OCI-LY1 (cell line): ENCODE results near the gene IPO13.

ENCODE experiments used
- H2AFZ ChIP-seq: fragments of 200-600 bp; sonication (generic), shearing (Covaris generic); 2 replicates; pipeline ENCODE4 v1.6.0; 2014; ENCODE audit warnings: antibody characterized with exemption, mild to moderate bottlenecking, low read length
- H3F3A ChIP-seq: fragments of 200-600 bp; sonication (generic), shearing (Covaris generic); 2 replicates; pipeline ENCODE4 v1.6.0; 2014; ENCODE audit warnings: mild to moderate bottlenecking, antibody characterized with exemption, low read length, moderate library complexity; ENCODE audit not compliant: insufficient read depth
- H3K27ac ChIP-seq: fragments of 200-600 bp; sonication (generic); 2 replicates; pipeline ENCODE4 v1.5.1; 2014; ENCODE audit warnings: low read length, mixed run types, mild to moderate bottlenecking, low read depth; ENCODE audit not compliant: poor library complexity, severe bottlenecking
- H3K27me3 ChIP-seq: fragments of 200-600 bp; sonication (generic); 2 replicates; pipeline ENCODE4 v1.6.0; 2014; ENCODE audit warnings: antibody characterized with exemption, mild to moderate bottlenecking, low read length, moderate library complexity; ENCODE audit not compliant: insufficient read depth
- H3K36me3 ChIP-seq: fragments of 200-600 bp; sonication (generic); 2 replicates; pipeline ENCODE4 v1.6.1; 2014; ENCODE audit warnings: mild to moderate bottlenecking, antibody characterized with exemption, low read length, moderate library complexity, mixed read lengths; ENCODE audit not compliant: insufficient read depth
- H3K4me1 ChIP-seq: fragments of 200-600 bp; sonication (generic); 2 replicates; pipeline ENCODE4 v1.5.1; 2014; ENCODE audit warnings: mild to moderate bottlenecking, low read length, moderate library complexity; ENCODE audit not compliant: insufficient read depth, severe bottlenecking
- H3K4me2 ChIP-seq: fragments of 200-600 bp; sonication (generic), shearing (Covaris generic); 2 replicates; pipeline ENCODE4 v1.6.1; 2014; ENCODE audit warnings: low read length
- H3K4me3 ChIP-seq: fragments of 200-600 bp; sonication (generic); 2 replicates; pipeline ENCODE4 v1.5.1; 2014; ENCODE audit warnings: low read length, low read depth, mild to moderate bottlenecking, mixed read lengths; ENCODE audit not compliant: poor library complexity, severe bottlenecking
- H3K79me2 ChIP-seq: fragments of 200-600 bp; shearing (Covaris generic); 2 replicates; pipeline ENCODE4 v1.6.1; 2016; ENCODE audit warnings: mixed run types, low read length, mixed read lengths; ENCODE audit not compliant: insufficient read depth
- H3K9ac ChIP-seq: fragments of 200-600 bp; sonication (generic), shearing (Covaris generic); 2 replicates; pipeline ENCODE4 v1.6.1; 2014; ENCODE audit warnings: mild to moderate bottlenecking, low read length, mixed read lengths
- H3K9me2 ChIP-seq: fragments of 200-600 bp; sonication (generic), shearing (Covaris generic); 2 replicates; pipeline ENCODE4 v1.6.1; 2014; ENCODE audit warnings: low read depth, mild to moderate bottlenecking, low read length, mixed read lengths
- H3K9me3 ChIP-seq: fragments of 200-600 bp; shearing (Covaris generic); 2 replicates; pipeline ENCODE4 v1.6.1; 2014; ENCODE audit warnings: low read length, mixed read lengths
- H4K20me1 ChIP-seq: fragments of 200-600 bp; sonication (generic), shearing (Covaris generic); 2 replicates; pipeline ENCODE4 v1.6.0; 2016; ENCODE audit warnings: mild to moderate bottlenecking, low read length; ENCODE audit not compliant: insufficient read depth
- EZH2 ChIP-seq: fragments of 200-600 bp; sonication (generic), shearing (Covaris generic); IDR thresholded peaks from 2 replicates; pipeline ENCODE4 v1.8.0; 2017; ENCODE audit warnings: borderline replicate concordance, mixed run types, mild to moderate bottlenecking, antibody characterized with exemption, low read length, moderate library complexity, mixed read lengths
- TF ChIP-seq, protein P1 (sequence below): fragments of 200-600 bp; sonication (generic), shearing (Covaris generic); IDR thresholded peaks from 2 replicates; pipeline ENCODE4 v1.5.1; 2017; ENCODE audit warnings: mild to moderate bottlenecking, antibody characterized with exemption, low read length, moderate library complexity, mixed read lengths

IPO13 gene

DNA sequence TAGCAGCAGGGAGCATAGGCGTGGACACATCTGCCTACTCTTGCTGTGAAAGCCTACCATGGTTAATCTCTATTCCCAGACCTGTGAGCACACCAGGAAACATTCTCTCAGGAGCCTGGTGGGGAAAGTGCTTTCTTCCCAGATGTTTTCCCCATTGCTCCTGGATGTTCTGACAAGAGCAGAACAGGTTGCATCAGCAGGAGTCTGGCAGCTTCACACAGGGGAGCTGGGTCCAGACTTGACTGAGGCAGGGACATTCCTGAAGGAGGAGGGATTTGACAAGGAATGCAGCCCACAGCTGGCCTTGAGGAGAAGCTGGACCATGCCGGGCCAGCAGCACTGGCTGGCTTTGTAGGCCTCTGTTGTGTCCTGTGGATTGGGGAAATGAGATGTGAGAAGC, 34.1 kb upstream of the IPO13 start:
- no peaks in the 10 kb centered on the region for H3K9me2 ChIP-seq

DNA sequence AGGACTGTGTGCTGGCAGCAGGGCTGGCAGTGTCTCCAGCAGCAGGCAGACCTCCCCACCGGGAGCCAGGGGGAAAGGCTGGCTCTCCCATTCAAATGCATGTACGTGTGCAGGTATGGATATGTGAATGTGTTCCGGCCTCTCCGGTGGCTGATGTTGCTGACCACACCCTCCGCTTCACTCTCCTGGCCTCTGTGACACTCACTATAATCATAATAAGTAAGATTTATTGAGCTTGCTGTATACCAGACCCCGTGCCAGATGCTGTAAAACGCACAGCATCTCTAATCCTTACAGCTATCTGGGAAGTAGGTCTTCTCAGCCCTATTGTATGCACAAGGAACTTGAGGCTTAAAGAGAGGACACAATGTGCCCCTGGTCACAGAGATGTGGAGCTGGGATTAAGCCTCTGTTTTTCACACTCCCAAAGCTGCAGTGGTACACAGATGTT, 33.7 kb upstream of the IPO13 start:
- H3K27ac ChIP-seq = no peak overlapping the region
- H4K20me1 ChIP-seq = no peaks in the 10 kb centered on the region
- TF ChIP-seq, protein P1, sequence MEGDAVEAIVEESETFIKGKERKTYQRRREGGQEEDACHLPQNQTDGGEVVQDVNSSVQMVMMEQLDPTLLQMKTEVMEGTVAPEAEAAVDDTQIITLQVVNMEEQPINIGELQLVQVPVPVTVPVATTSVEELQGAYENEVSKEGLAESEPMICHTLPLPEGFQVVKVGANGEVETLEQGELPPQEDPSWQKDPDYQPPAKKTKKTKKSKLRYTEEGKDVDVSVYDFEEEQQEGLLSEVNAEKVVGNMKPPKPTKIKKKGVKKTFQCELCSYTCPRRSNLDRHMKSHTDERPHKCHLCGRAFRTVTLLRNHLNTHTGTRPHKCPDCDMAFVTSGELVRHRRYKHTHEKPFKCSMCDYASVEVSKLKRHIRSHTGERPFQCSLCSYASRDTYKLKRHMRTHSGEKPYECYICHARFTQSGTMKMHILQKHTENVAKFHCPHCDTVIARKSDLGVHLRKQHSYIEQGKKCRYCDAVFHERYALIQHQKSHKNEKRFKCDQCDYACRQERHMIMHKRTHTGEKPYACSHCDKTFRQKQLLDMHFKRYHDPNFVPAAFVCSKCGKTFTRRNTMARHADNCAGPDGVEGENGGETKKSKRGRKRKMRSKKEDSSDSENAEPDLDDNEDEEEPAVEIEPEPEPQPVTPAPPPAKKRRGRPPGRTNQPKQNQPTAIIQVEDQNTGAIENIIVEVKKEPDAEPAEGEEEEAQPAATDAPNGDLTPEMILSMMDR = no peak
- no peak for TF ChIP-seq EZH2
- H3F3A ChIP-seq = no peaks in the 10 kb centered on the region
- H3K9ac ChIP-seq = no peak overlapping the region
- H3K4me1 ChIP-seq = no peaks in the 10 kb centered on the region
- no peaks in the 10 kb centered on the region for H3K9me3 ChIP-seq
- H3K36me3 ChIP-seq = no peaks in the 10 kb centered on the region
- no peak overlapping the region for H3K4me2 ChIP-seq
- H3K27me3 ChIP-seq = no peaks in the 10 kb centered on the region
- no peaks in the 10 kb centered on the region for H3K9me2 ChIP-seq
- no peaks in the 10 kb centered on the region for H3K79me2 ChIP-seq
- no peak overlapping the region for H2AFZ ChIP-seq
- H3K4me3 ChIP-seq = no peak overlapping the region

More for the DNA sequence above, 34.1 kb upstream of the IPO13 start:
- H3K4me3 ChIP-seq = no peak overlapping the region
- no peak for TF ChIP-seq EZH2
- TF ChIP-seq, protein P1 = no peak
- no peaks in the 10 kb centered on the region for H3K79me2 ChIP-seq
- H4K20me1 ChIP-seq = no peaks in the 10 kb centered on the region
- no peaks in the 10 kb centered on the region for H3K4me1 ChIP-seq
- no peaks in the 10 kb centered on the region for H3F3A ChIP-seq
- no peak overlapping the region for H3K27ac ChIP-seq
- H3K36me3 ChIP-seq = no peaks in the 10 kb centered on the region
- no peaks in the 10 kb centered on the region for H3K9me3 ChIP-seq
- H3K4me2 ChIP-seq = no peak overlapping the region
- no peak overlapping the region for H2AFZ ChIP-seq
- no peaks in the 10 kb centered on the region for H3K27me3 ChIP-seq
- no peak overlapping the region for H3K9ac ChIP-seq

DNA sequence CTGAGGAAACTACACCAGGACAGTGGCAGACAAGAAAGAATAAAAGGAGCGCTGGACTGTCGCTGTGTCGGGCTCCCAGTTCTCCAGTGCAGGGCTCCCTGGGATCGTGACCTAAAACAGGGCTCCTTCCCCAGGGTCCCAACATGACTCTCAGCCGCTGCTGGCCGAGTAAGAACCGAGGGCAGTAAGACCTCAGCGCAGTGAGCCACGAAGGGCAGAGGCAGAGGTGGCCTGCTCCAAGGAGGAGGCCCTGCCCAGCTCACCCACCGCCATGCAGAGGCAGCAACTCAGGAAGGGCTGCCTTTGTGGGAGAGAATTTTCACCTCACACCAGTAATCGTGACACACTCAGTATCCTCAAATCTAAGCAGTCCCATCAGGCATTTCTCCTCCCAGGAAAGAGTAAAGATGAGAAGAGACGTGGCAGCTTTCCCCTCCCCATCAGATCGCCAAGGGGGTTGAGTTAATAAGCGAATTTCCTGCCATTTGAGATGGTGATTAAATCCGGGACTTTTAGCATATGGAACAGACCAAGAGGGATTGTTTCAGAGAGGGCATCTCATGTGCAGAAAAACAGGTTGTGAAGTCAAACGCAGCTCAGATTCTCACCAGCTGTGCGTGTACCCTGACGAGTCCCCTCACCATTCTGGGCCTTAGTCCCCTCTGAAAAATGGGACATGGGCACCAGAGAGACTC, 32.9 kb upstream of the IPO13 start:
- H3K27me3 ChIP-seq = no peaks in the 10 kb centered on the region
- H3K9me3 ChIP-seq = no peaks in the 10 kb centered on the region
- no peak overlapping the region for H2AFZ ChIP-seq
- H3K27ac ChIP-seq = no peak overlapping the region
- no peaks in the 10 kb centered on the region for H3K79me2 ChIP-seq
- H3F3A ChIP-seq = no peaks in the 10 kb centered on the region
- no peak for TF ChIP-seq EZH2
- TF ChIP-seq, protein P1 = no peak
- H3K9me2 ChIP-seq = no peaks in the 10 kb centered on the region
- H3K9ac ChIP-seq = no peak overlapping the region
- H3K4me3 ChIP-seq = no peak overlapping the region
- H4K20me1 ChIP-seq = no peaks in the 10 kb centered on the region
- H3K36me3 ChIP-seq = no peaks in the 10 kb centered on the region
- no peak overlapping the region for H3K4me2 ChIP-seq
- peaks cover 6% of the 10 kb centered on the region for H3K4me1 ChIP-seq
